MM.1S (cell line): ENCODE data around the gene MPHOSPH9.

Experiments used
- CTCF ChIP-seq: fragments of 300-600 bp; sonication (generic); IDR thresholded peaks from 2 replicates; pipeline ENCODE4 v1.5.1; 2016; ENCODE audit warnings: antibody characterized with exemption, low read length, mixed read lengths
- EZH2 ChIP-seq: fragments of 300-600 bp; sonication (generic); optimal IDR thresholded peaks from 2 replicates; pipeline ENCODE3; 2017; ENCODE audit warnings: low read depth, mild to moderate bottlenecking, antibody characterized with exemption, low read length, mixed read lengths
- EZH2phosphoT487 ChIP-seq: fragments of 300-600 bp; sonication (generic); IDR thresholded peaks from 2 replicates; pipeline ENCODE4 v1.6.1; 2018; ENCODE audit warnings: antibody characterized with exemption, low read length

GRCh38 chr12:123232807-123233504 lies at the start of gene MPHOSPH9, which contains the start of gene MTRFR:
- TF ChIP-seq CTCF, result no peak
- TF ChIP-seq EZH2phosphoT487, result no peak
- no peak for TF ChIP-seq EZH2
